GM23338 (cell line): Measurements from ENCODE around the gene MYO15B.

Experiments
- CTCF ChIP-seq, 2 experiments: fragments of 200-600 bp in 1 of 2; sonication (generic) in 1 of 2; conservative IDR thresholded peaks; 2 replicates each; pipeline versions ENCODE4 v1.5.1 to v1.6.1; 2016 to 2017; ENCODE audit warnings: antibody characterized with exemption in 2 of 2, low read depth in 2 of 2, mild to moderate bottlenecking in 2 of 2, moderate library complexity in 1 of 2
- JUNB ChIP-seq: IDR thresholded peaks from one replicate; pipeline ENCODE4 v1.6.1; 2016; ENCODE audit warnings: antibody characterized with exemption; ENCODE audit not compliant: unreplicated experiment
- STAT1 ChIP-seq: IDR thresholded peaks from one replicate; pipeline ENCODE4 v1.6.1; 2016; ENCODE audit warnings: antibody characterized with exemption; ENCODE audit not compliant: unreplicated experiment

- no peak for TF ChIP-seq CTCF (conservative IDR thresholded peaks at IDR 0.05; ENCODE audit: low read depth in 2 of 2)
- no peak for TF ChIP-seq JUNB
- no peak for TF ChIP-seq STAT1
Observed at GRCh38 chr17:75652341-75652740, 64.7 kb downstream of the MYO15B start.
